NCI-H1105 (cell line): ENCODE results near the gene ZRANB3.
A peak's percentile ranks its signal among the peaks of the same experiment; 100 is the strongest.
"Not testable (repeated sequence)": the region's sequence is repeated elsewhere in the genome, so short reads cannot be mapped to it uniquely, and the experiment has no call there.

ENCODE experiments used
- DNase-seq: peaks from one replicate; lab custom pipeline; 2025; lab: John Stamatoyannopoulos, UW

ZRANB3 gene

DNA sequence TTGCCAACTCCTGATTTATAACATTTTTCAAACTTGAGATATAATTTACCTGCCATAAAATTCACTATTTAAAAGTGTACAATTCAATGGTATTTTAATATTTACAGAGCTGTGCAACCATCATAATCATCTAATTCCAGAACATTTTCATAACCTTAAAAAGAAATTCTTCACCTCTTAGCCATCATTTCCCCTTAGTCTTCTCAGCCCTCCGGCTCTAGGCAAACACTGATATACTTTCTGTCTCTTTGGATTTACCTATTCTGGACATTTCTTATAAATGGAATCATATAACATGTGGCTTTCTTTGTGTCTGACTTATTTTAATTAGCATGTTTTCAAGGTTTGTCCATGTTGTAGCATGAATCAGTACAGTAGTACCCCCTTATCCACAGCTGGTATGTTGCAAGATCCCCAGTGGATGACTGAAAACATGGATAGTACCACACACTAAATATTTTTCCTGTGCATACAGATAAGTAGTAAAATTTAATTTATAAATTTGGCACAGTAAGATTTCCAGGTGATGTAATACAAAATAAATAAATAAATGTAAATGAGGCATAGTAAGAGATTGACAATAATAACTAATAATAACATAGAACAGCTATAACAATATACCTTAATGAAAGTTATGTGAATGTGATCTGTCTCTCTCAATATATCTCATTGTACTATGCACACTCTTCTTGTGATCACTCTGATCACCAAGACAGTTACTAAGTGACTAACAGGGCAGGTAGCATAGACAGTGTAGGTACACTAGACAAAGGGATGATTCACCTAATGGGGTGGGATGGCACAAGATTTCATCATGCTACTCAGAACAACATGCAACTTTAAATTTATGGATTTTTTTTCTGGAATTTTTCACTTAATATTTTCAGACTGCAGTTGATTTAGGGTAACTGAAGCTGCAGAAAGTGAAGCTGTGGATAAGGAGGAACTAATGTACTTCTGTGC, 405.8 kb downstream of the ZRANB3 start:
- DNase-seq: no peak

DNA sequence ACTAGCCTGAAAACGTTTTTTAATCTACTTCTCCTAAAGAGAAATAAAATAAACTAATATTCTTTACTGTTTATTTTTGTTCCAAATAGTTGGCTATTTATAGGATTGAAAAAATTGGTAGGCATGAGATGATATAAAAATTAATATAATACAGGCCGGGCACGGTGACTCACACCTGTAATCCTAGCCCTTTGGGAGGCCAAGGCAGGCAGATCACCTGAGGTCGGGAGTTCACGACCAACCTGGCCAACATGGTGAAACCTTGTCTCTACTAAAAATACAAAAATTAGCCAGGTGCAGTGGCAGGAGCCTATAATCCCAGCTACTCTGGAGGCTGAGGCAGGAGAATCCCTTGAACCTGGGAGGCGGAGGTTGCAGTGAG, 409.4 kb downstream of the ZRANB3 start:
- not testable (repeated sequence) for DNase-seq

DNA sequence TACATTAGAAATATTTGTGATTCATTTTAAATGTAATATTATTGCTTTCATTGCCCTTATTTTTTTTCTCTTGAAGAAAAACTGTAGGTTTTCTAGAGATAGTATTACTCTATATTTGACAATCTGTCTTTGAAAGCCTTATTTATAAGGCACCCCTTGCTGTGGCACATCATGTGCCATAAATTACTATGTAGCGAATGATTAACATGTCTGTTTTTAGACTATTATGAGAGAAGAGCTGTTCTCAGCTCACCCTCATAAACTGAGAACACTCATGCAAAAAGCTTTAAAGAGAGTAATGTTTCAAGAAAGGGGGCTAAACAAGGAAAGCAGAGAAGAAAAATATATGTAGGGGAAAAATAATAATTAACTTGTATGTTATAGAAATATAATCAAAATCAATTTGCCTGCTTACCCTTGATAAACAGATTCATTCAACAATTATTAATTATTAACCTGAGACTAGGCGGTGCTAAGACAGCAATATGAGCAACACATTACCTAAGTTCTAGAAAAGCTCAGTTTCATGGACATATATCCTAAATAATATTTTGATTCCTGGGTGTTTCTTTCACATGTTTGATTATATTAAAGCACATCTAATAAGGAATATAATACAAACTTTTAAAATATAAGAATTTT, 409.9 kb downstream of the ZRANB3 start:
- DNase-seq: no peak

GRCh38 chr2:135119582-135119981, 411.4 kb downstream of the ZRANB3 start:
- no peak for DNase-seq

GRCh38 chr2:135113322-135113721, 417.7 kb downstream of the ZRANB3 start:
- no peak for DNase-seq

DNA sequence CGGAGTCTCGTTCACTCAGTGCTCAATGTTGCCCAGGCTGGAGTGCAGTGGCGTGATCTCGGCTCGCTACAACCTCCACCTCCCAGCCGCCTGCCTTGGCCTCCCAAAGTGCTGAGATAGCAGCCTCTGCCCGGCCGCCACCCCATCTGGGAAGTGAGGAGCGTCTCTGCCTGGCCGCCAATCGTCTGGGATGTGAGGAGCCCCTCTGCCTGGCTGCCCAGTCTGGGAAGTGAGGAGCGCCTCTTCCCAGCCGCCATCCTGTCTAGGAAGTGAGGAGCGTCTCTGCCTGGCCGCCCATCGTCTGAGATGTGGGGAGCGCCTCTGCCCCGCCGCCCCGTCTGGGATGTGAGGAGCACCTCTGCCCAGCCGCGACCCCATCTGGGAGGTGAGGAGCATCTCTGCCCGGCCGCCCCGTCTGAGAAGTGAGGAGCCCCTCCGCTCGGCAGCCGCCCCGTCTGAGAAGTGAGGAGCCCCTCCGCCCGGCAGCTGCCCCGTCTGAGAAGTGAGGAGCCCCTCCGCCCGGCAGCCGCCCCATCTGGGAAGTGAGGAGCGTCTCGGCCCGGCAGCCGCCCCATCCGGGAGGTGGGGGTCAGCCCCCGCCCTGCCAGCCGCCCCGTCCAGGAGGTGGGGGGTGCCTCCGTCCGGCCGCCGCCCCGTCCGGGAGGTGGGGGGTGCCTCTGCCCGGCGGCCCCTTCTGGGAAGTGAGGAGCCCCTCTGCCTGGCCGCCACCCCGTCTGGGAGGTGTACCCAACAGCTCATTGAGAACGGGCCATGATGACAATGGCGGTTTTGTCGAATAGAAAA, 425.3 kb downstream of the ZRANB3 start:
- DNase-seq: not testable (repeated sequence)

DNA sequence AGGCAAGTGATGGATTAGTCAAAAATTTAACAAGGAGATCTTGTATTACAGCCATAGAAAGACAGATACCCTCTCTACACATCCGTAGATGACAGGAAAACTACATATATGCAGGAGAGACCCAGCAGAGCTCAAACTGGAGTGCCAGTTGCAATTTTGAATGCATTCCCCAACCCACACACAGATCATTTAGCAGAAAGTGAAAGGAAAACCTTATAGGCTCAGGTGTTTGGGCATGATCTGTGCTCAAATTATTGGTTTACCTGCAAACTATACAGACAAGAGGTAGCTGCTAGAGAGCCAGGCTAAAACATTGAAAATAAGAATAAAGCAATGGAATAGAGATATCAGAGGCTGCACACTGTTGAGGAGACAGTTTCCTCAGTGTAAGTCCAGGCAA, 427.2 kb downstream of the ZRANB3 start:
- no peak for DNase-seq

- no peak for DNase-seq
Measured at GRCh38 chr2:135099802-135100483, 431.1 kb downstream of the ZRANB3 start.

DNA sequence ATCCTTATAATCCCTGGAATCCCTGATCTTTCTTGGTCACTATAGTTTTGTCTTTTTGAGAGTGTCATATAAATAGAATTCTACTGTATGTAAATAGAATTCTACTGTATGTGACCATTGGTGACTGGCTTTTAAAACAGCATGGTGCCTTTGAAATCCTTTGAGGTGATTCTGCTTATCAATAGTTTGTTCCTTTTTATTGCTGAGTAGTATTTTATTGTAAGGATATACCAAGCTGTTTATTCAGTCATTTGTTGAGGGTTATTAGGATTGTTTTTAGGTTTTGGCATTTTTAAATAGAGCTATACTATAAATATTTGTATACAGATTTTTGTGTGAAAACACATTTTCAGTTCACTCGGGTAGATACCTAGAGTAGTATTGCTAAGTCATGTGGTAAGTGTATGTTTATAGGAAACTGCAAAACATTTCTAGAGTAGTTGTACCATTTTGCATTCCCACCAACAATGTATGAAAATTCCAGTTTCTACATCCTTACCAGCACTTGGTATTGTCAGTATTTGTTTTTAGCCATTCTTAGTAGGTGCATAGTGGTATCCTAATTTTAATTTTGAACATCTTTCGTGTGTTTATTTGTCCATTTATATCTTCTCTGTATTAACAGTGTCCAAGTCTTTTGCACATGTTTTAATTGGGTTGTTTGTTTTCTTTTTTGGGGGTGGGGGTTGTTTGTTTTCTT, 433.3 kb downstream of the ZRANB3 start:
- DNase-seq: no peak

- no peak for DNase-seq
Measured at GRCh38 chr2:135096665-135097446, 434.2 kb downstream of the ZRANB3 start.

- DNase-seq: no peak
Measured at GRCh38 chr2:135095591-135095990, 435.4 kb downstream of the ZRANB3 start.

DNA sequence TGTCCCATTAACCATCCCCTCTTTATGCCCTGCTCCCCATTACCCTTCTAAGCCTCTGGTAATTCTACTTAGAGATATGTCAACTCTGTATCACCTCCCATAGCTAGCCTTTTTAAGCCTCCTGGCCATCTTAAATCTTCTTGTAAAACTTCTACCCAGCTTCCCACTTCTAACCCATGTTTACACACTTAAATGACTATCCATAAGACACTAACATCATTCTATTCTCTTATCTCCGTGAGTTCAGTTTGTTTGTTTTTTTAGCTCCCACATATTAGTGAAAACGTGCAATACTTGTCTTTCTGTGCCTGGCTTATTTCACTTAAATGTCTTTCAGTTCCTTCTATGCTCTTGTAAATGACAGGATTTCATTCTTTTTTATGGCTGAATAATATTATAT, 436.5 kb downstream of the ZRANB3 start:
- no peak for DNase-seq

DNA sequence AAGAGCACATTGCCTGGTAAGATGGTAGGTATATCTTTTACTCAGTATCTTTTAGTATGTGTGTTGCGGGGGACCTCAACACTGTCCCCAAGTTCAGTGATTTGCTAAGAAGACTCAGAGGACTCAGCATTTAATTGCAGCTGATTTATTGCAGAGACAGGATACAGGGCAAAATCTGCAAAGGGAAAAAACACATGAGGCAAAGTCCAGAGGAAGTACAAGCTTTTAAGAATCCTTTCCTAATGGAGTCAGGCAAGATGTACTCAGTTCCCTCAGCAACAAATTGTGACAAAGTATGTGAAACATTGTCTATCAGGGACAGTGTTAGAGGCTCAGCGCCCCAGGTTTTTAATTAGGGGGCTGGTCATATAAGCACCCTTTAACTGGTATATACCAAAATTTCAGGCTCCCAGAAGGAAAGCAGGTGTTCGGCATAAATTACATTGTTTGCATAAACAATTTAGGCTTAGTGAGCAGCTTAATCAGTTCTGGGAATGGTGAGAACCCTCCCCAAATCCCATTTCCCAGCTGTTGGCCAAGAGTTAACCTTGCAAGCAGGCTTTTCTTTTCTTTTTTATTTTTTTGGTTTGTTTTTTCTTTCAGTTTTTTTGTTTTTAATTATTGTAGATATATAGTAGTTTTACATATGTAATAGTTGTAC, 437.2 kb downstream of the ZRANB3 start:
- DNase-seq: peak; percentile 54

DNA sequence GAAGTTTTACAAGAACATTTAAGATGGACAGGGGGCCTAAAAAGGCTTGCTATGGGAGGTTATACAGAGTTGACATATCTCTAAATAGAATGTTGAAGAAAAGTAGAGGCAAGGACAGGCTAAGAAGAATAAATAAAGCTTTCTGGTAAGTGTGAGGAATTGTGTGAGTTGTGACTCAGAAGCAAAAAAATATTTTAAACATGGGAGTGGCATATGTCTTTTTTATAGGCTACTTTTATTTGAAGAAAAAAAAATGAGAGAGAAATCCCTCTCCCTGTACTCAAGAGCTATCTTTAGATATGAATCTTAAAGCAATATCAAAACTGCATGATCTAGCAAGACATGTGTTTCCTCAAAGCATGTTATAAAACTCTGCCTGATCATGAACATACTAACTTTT, 437.8 kb downstream of the ZRANB3 start:
- DNase-seq: no peak

DNA sequence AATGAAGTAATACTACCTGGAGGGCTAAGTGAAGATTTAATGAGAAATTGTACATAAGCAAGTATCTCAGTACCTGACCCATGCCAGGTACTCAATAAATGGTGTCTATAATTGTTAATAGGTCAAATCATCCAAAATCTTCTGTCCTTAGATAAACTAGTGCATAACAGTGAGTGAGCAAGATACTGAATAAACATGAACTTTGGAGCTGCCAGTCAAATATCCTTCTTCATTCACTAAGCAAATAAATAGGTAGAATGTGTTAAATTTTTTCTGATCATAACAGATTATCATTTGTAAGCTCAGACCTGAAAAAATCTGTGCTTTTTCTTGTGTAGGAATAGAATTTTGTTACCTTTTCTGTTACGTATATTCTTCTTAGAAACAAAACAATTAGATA, 439.3 kb downstream of the ZRANB3 start:
- no peak for DNase-seq

GRCh38 chr2:135089597-135089996, 441.4 kb downstream of the ZRANB3 start:
- DNase-seq: not testable (repeated sequence)
